ENCODE results near the gene VIT. TPM values are rescaled to one million over a fixed set of nuclear protein-coding genes. Genes with fewer than 3 reads are reported as not detected.

VIT gene
- total RNA-seq, 2 experiments from 2014 or later: not detected

- POLR2A ChIA-PET: no interaction called here
- CTCF ChIA-PET: no interaction called here
These were observed 53.6 kb downstream of the VIT start for GRCh38 chr2:36750101-36750500.

- ChIA-PET POLR2A (no interaction called here), CTCF (no interaction called here)
These were observed 57.3 kb downstream of the VIT start for GRCh38 chr2:36753706-36754221.

GRCh38 chr2:36754578-36754977, 58.1 kb downstream of the VIT start:
- CTCF ChIA-PET: no interaction called here

DNA sequence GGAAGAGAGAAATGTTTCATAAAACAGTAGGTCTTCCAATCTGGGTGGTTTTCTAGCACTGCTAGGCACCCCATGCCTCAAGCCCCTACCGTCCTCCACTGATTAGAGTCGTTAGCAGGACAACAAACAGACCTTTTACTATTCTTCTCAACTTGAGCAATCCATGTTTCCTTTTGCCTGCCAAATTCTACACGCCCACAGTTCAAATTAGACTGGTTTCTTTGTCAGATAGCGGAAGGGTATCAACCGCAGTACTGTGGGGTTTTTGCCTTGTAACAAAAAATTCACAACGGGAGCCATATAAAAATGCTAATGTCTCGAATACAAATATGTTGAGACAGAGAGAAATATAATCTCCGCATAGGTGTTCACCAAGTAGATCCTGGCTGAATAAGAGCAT, 59.9 kb downstream of the VIT start:
- POLR2A ChIA-PET: no interaction called here
- CTCF ChIA-PET: no interaction called here

More at GRCh38 chr2:36754578-36754977, 58.1 kb downstream of the VIT start:
- POLR2A ChIA-PET: no interaction called here

DNA sequence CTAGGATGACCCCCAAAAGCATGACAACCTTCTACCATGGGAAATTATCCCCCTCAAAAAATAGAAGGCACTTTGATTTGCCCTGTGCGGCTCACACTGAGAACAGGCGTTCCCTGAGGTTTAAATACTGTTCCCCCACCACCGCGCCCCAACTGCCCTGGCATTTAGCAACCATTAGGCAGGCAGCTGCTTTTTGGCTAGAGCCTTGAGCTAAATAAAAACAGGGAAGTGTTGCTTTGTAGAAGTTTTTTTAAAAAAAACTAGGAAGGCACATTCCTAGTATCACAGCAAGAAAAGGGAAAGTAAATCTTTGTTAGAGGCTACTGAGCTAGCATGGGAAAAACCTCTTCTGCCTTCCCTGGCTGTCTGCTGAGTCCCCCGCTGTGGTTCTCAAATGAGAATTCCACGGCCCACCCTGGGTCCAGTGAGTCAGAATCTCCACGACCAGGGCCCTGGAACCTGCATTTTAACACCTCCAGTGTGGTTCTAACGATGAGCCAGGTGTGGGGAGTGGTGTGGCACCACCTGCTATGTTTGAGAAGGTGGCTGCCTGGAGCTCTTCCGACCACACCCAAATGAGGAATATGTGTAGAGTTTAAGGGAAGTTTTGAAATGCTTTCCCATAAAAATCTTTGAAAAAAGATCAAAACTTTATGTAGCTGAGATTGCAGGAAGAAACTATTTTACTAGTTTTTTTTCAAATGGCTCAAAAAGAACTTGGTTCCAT, 66.4 kb downstream of the VIT start:
- ChIA-PET CTCF (no interaction called here), POLR2A (no interaction called here)

- ChIA-PET CTCF (interaction anchor here (0.8 kb wide), 2 partner anchors 10 to 19 kb away, joined by 3 read pairs; no protein-coding TSS in a partner anchor), POLR2A (no interaction called here)
These were observed 72.6 kb downstream of the VIT start for GRCh38 chr2:36769106-36769505.

DNA sequence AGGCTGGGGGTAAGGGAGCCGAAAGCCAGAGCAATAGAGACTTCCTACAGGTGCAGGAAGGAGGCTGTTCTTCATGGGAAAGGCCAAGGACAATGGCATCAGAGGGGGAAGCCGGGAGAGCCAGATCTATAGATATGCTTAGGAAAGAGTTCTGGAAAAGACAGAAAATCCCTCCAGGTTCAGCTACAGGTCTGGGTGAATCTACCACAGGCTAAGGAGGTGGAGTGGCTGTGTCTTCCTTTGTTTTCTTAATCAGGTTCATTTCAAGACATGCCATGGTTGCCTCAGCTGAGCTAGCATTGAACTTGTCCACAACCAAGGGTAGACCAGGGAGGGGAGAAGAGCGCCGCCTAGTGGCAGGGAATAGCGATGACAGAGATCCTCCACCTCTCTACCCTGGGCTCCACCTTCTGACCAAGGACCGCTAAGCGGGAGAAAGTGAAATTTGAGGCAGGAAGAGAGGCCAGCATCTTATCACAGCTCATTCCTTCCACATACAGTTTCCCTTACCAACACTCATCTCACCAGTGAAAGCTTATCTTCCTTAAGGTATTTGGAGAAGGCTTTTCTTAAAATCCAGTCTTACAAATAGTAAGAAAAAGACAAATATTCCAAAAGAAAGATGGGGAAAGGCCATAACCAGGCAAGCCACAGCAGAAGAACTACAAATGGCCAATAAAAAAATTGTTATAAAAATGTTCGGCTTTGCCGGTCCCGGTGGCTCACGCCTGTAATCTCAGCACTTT, 74.2 kb downstream of the VIT start:
- CTCF ChIA-PET: interaction anchor here (1.5 to 1.7 kb wide), 2 partner anchors 15 to 45 kb away, joined by 3 to 5 read pairs; no protein-coding TSS in a partner anchor

GRCh38 chr2:36771671-36772070, 75.2 kb downstream of the VIT start:
- ChIA-PET CTCF (interaction anchor here (1.5 to 1.7 kb wide), 2 partner anchors 14 to 44 kb away, joined by 3 to 5 read pairs; no protein-coding TSS in a partner anchor), POLR2A (no interaction called here)

More for the DNA sequence above, 74.2 kb downstream of the VIT start:
- POLR2A ChIA-PET: no interaction called here

- CTCF ChIA-PET: no interaction called here
- POLR2A ChIA-PET: no interaction called here
These were observed 77.4 kb downstream of the VIT start for GRCh38 chr2:36773947-36774346.

- CTCF ChIA-PET: interaction anchor here (1.6 kb wide), 1 partner anchor 17 kb away, joined by 3 read pairs; no protein-coding TSS in a partner anchor
- POLR2A ChIA-PET: no interaction called here
These were observed 78.8 kb downstream of the VIT start for GRCh38 chr2:36775261-36775660.

DNA sequence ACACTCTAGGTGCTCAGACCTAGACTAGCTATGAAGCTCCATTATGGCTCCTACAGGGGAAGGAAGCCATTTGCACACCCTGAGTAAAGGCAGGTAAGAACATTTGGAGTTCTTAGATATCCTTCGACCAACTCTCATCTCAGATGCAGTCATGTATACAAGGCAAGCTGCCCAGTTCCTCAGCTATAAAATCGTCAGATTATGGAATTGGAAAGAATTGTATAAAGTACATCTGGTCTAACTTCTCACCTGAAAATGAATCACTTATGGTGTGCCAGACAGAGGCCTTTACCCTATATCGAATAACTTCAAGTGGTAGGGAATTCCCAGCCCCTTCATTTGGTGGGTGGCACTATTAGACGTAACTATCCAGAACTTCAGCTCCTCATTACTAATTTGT, 79.3 kb downstream of the VIT start:
- POLR2A ChIA-PET: no interaction called here
- CTCF ChIA-PET: interaction anchor here (1.6 kb wide), 1 partner anchor 17 kb away, joined by 3 read pairs; no protein-coding TSS in a partner anchor

- ChIA-PET POLR2A (no interaction called here), CTCF (no interaction called here)
These were observed 80.8 kb downstream of the VIT start for GRCh38 chr2:36777272-36777671.

DNA sequence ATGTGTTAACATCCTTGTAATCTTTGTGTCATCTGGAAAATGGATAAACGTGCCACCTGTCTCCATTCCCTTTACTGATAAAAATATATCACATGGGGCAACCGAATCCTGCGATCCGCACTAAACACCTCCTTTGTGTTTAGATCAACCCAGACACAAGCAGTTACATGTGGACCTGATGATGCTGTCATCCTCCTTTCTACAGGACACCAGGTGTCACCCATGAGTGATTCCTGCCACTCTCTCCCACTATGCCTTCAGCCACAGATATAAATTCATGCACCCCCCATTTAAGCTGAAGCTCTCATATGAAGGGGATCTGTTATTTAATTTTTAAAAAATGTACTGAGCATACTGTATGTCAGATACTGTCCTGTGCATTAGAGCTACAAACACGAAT, 81.3 kb downstream of the VIT start:
- ChIA-PET CTCF (no interaction called here), POLR2A (no interaction called here)

GRCh38 chr2:36779462-36779861, 83.0 kb downstream of the VIT start:
- POLR2A ChIA-PET: no interaction called here
- CTCF ChIA-PET: interaction anchor here (0.8 to 1.4 kb wide), 2 partner anchors 11 to 423 kb away, joined by 3 read pairs; no protein-coding TSS in a partner anchor

- ChIA-PET POLR2A (no interaction called here), CTCF (interaction anchor here (1.0 to 1.5 kb wide), 5 partner anchors 8 to 154 kb away, joined by 3 to 4 read pairs (median 3); no protein-coding TSS in a partner anchor)
These were observed 83.8 kb downstream of the VIT start for GRCh38 chr2:36780231-36780839.

- CTCF ChIA-PET: no interaction called here
- POLR2A ChIA-PET: no interaction called here
These were observed 85.6 kb downstream of the VIT start for GRCh38 chr2:36781907-36782720.

DNA sequence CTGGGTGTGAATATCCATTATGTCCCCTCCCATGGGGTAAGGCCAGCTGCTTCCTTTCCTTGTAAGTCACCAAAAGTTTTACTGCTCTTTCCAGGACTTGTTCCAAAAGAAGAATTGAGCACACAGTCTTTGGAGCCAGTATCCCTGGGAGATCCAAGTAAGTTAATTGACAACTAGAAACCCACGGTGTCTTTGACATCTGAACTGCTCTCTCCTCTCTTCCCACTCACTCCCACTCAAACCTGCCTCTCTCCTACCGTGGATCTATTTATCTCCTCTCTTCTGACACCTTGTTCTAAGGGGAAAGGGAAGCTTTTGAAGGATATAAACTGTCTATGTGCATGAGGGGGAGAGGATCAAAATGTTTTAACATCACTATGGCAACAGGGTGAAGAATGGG, 86.7 kb downstream of the VIT start:
- CTCF ChIA-PET: no interaction called here
- POLR2A ChIA-PET: no interaction called here

- ChIA-PET CTCF (interaction anchor here (0.8 to 1.9 kb wide), 6 partner anchors 10 to 133 kb away, joined by 3 to 8 read pairs (median 3); no protein-coding TSS in a partner anchor), POLR2A (interaction anchor here (0.7 kb wide), 1 partner anchor 86 kb away, joined by 3 read pairs; no protein-coding TSS in a partner anchor)
These were observed 88.8 kb downstream of the VIT start for GRCh38 chr2:36785179-36785795.

Measured in activated CD8-positive, alpha-beta memory T cell treated with anti-CD3 and anti-CD28 coated beads for 36 hours (primary cell).